K562 (cell line): ENCODE measurements around the gene ADAMTS15. TPM values are rescaled to one million over a fixed set of nuclear protein-coding genes. Genes with fewer than 3 reads are reported as not detected.

Source experiments
- ATAC-seq: fragments of 200-7000 bp; cut with Tn5 transposase; 3 replicates; pipeline ENCODE4 v1.9.1; 2020; ENCODE audit warnings: moderate library complexity
- BruUV-seq: library from RNA; stranded (reverse); fragments of 400-500 nt; replicated peaks from 2 replicates; lab custom pipeline; 2021; lab: Mats Ljungman, UMichigan
- CTCF ChIA-PET: fragments of 300-600 bp; formaldehyde crosslinking; extraction: SDS; loops from one replicate; lab custom pipeline; 2021; ENCODE audit warnings: low intra/inter-chr PET ratio; lab: Yijun Ruan, JAX
- POLR2A ChIA-PET: fragments of 300-600, 350-650 bp; sonication (Branson Sonifier 250); formaldehyde crosslinking; extraction: SDS; loops from one replicate; lab custom pipeline; 2021; ENCODE audit warnings: antibody characterized with exemption, inconsistent platforms; lab: Yijun Ruan, JAX
- DNase-seq, 4 experiments: peaks; one replicate each; pipeline versions ENCODE4 v3.0.0 to v3.0.0-alpha.2; 2011 to 2018; ENCODE audit warnings: low spot score in 3 of 4, mixed read lengths in 3 of 4; ENCODE audit errors: extremely low read depth in 1 of 4
- FAIRE-seq: peaks from 2 replicates; lab custom pipeline; 2011; peaks lifted over from hg19 to GRCh38; lab: Jason Lieb, UNC
- H2AFZ ChIP-seq: 2 replicates; pipeline ENCODE4 v1.6.0; 2011; ENCODE audit warnings: low read depth, low read length, control low read depth, inconsistent platforms
- H3K27ac ChIP-seq: fragments of 200-600 bp; 3 replicates; pipeline ENCODE4 v1.8.0; 2011; ENCODE audit warnings: low read depth, mild to moderate bottlenecking, control low read depth, inconsistent platforms, low read length, moderate library complexity, mixed read lengths; ENCODE audit errors: extremely low read depth
- H3K27me3 ChIP-seq, 2 experiments: fragments of 300-600 bp in 1 of 2; 2 replicates in 1 of 2; 3 replicates in 1 of 2; pipeline versions ENCODE4 v1.6.0 to v1.8.0; 2011; ENCODE audit warnings: inconsistent platforms in 2 of 2, low read length in 2 of 2, mild to moderate bottlenecking in 1 of 2, mixed read lengths in 1 of 2, moderate library complexity in 1 of 2; ENCODE audit not compliant: control insufficient read depth in 2 of 2, insufficient read depth in 2 of 2
- H3K36me3 ChIP-seq: fragments of 300-600 bp; 3 replicates; pipeline ENCODE4 v1.8.0; 2011; ENCODE audit warnings: mild to moderate bottlenecking, low read length, inconsistent platforms; ENCODE audit not compliant: control insufficient read depth, insufficient read depth
- H3K4me1 ChIP-seq, 2 experiments: fragments of 200-600 bp in 1 of 2; replicated peaks in 1 of 2; 2 replicates in 1 of 2; 3 replicates in 1 of 2; pipeline versions ENCODE4 v1.5.1 to v1.8.0; 2011; ENCODE audit warnings: inconsistent platforms in 2 of 2, low read length in 2 of 2, mild to moderate bottlenecking in 1 of 2, mixed read lengths in 1 of 2, moderate library complexity in 1 of 2; ENCODE audit not compliant: control insufficient read depth in 2 of 2, insufficient read depth in 2 of 2
- H3K4me2 ChIP-seq: 2 replicates; pipeline ENCODE4 v1.6.1; 2011; ENCODE audit warnings: low read length, control low read depth, inconsistent platforms, mixed read lengths; ENCODE audit not compliant: insufficient read depth
- H3K4me3 ChIP-seq: fragments of 200-600 bp; sonication (generic), shearing (Covaris generic); 2 replicates; pipeline ENCODE4 v1.5.1; 2016; ENCODE audit warnings: control low read depth, inconsistent platforms
- H3K79me2 ChIP-seq: fragments of 200-600 bp; 3 replicates; pipeline ENCODE4 v1.8.0; 2011; ENCODE audit warnings: low read length, inconsistent platforms; ENCODE audit not compliant: control insufficient read depth, insufficient read depth
- H3K9ac ChIP-seq, 2 experiments: 2 replicates each; pipeline versions ENCODE4 v1.6.0 to v1.6.1; 2011; ENCODE audit warnings: low read depth in 2 of 2, low read length in 2 of 2, control low read depth in 1 of 2, inconsistent platforms in 1 of 2, mild to moderate bottlenecking in 1 of 2, mixed read lengths in 1 of 2; ENCODE audit not compliant: insufficient read depth in 1 of 2
- H3K9me1 ChIP-seq: one replicate; pipeline ENCODE4 v1.6.0; 2011; ENCODE audit warnings: inconsistent platforms, mild to moderate bottlenecking, low read length, moderate library complexity; ENCODE audit not compliant: control insufficient read depth, insufficient read depth
- H3K9me3 ChIP-seq: replicated peaks from 2 replicates; pipeline ENCODE4 v1.5.1; 2011; ENCODE audit warnings: low read depth, low read length, inconsistent platforms; ENCODE audit not compliant: control insufficient read depth, insufficient read depth
- H4K20me1 ChIP-seq: replicated peaks from 2 replicates; pipeline ENCODE4 v1.6.1; 2011; ENCODE audit warnings: low read length, inconsistent platforms, mixed read lengths; ENCODE audit not compliant: control insufficient read depth, insufficient read depth
- CC2D1A ChIP-seq: fragments of 450-650 bp; IDR thresholded peaks from 2 replicates; pipeline ENCODE4 v1.6.1; 2017; ENCODE audit warnings: mild to moderate bottlenecking
- CHAMP1 ChIP-seq: fragments of 450-650 bp; IDR thresholded peaks from 2 replicates; pipeline ENCODE4 v1.6.1; 2016; ENCODE audit warnings: mild to moderate bottlenecking
- KAT8 ChIP-seq: fragments of 450-650 bp; IDR thresholded peaks from 2 replicates; pipeline ENCODE4 v1.6.1; 2016; ENCODE audit warnings: low read depth, mild to moderate bottlenecking
- L3MBTL2 ChIP-seq: fragments of 450-650 bp; IDR thresholded peaks from 2 replicates; pipeline ENCODE4 v1.6.1; 2016; ENCODE audit warnings: mild to moderate bottlenecking, moderate library complexity
- OTX1 ChIP-seq: fragments of 450-650 bp; formaldehyde crosslinking; IDR thresholded peaks from 2 replicates; pipeline ENCODE4 v1.4.0; 2022; ENCODE audit warnings: mild to moderate bottlenecking
- RNF2 ChIP-seq: sonication (generic); IDR thresholded peaks from 2 replicates; pipeline ENCODE4 v1.6.1; 2016
- USF2 ChIP-seq: sonication (generic); formaldehyde crosslinking; IDR thresholded peaks from 2 replicates; pipeline ENCODE4 v1.5.0; 2020; ENCODE audit warnings: missing genetic modification reagents
- ZBTB49 ChIP-seq: sonication (generic); formaldehyde crosslinking; IDR thresholded peaks from 2 replicates; pipeline ENCODE4 v1.8.0; 2022; ENCODE audit warnings: missing genetic modification reagents, mild to moderate bottlenecking, borderline replicate concordance
- ZEB2 ChIP-seq: fragments of 450-650 bp; IDR thresholded peaks from 2 replicates; pipeline ENCODE4 v1.6.1; 2016
- WGBS: fragments of 100-300 bp; shearing (Covaris generic); methylation state at CpG from one replicate; pipeline ENCODE4 v1.1.6; 2016; ENCODE audit warnings: low coverage, mixed read lengths; ENCODE audit not compliant: insufficient coverage; ENCODE audit errors: missing lambda C conversion rate; 5-methylcytosine and 5-hydroxymethylcytosine counted together
- in situ Hi-C: fragments of 300-500 bp; cut with MboI; formaldehyde crosslinking; loops from 4 replicates; pipeline ENCODE4 v1.15.0; 2018; ENCODE audit warnings: inconsistent platforms, mixed read lengths
- intact Hi-C: fragments of 100-400 bp; cut with micrococcal nuclease; formaldehyde crosslinking; loops from 2 replicates; pipeline ENCODE4 v1.14.2; 2022
- polyA plus RNA-seq, 8 experiments: library from polyadenylated mRNA; depleted of rRNA in 4 of 8; stranded (reverse) in 5 of 8; unstranded in 3 of 8; fragments of >200 nt; fragmentation: Nextera tagmentation in 2 of 8; fragmentation: Illumina TruSeq in 1 of 8; extraction: Ambion mirVana in 2 of 8; extraction: Trizol in 1 of 8; gene quantifications; 2 replicates each; pipeline versions ENCODE4 v1.2.1 to v1.2.3, GENCODE V29; 2011 to 2014; ENCODE audit warnings: inconsistent platforms in 1 of 8, missing spikeins in 1 of 8
- total RNA-seq, 7 experiments: library from RNA; depleted of rRNA in 6 of 7; stranded (reverse); fragments of >200 nt in 6 of 7; fragmentation: Illumina TruSeq in 2 of 7; extraction: Trizol in 2 of 7; gene quantifications; 2 replicates each; pipeline versions ENCODE4 v1.2.1 to v1.2.3, GENCODE V29; 2011 to 2021; ENCODE audit warnings: low replicate concordance in 1 of 7

Gene ADAMTS15
- total and polyA plus RNA-seq, 9 of the 15 experiments (the other 6 are each of a cell fraction or from before 2014, with no cell fraction given): 0.04 TPM; not detected in 8

GRCh38 chr11:130426837-130427341 lies 21.6 kb upstream of the ADAMTS15 start:
- DNase-seq: no peak
- Histone ChIP-seq H3K79me2 (no peaks in the 10 kb centered on the region), H3K9me1 (no peaks in the 10 kb centered on the region), H3K9ac (no peak overlapping the region)
- no peak for TF ChIP-seq CHAMP1
- TF ChIP-seq KAT8: no peak
- no peak for TF ChIP-seq RNF2
- TF ChIP-seq ZEB2: no peak
- TF ChIP-seq ZBTB49 (CRISPR knock-in tag): no peak
- no peak for TF ChIP-seq OTX1 (CRISPR knock-in tag)
- no peak for TF ChIP-seq USF2 (CRISPR knock-in tag)
- TF ChIP-seq CC2D1A: no peak
- no peak for TF ChIP-seq L3MBTL2
- TF ChIP-seq, all 486 proteins: peak for 0
- H2AFZ ChIP-seq: no peak overlapping the region
- H3K36me3 ChIP-seq: no peaks in the 10 kb centered on the region
- H3K9me3 ChIP-seq: no peaks in the 10 kb centered on the region
- peaks cover 19% of the 10 kb centered on the region; the same call in 1 of the 2 replicates for H4K20me1 ChIP-seq
- no TSS peak for BruUV-seq
- H3K27me3 ChIP-seq: peaks cover 43 to 73% of the 10 kb centered on the region in 2 experiments
- in situ Hi-C loops: loop anchor here (10.0 kb wide), 1 partner anchor 212 kb away; no protein-coding TSS in a partner anchor
- no peak overlapping the region for H3K27ac ChIP-seq
- POLR2A ChIA-PET: interaction anchor here (0.6 kb wide), 1 partner anchor 31 kb away, joined by 3 read pairs; no protein-coding TSS in a partner anchor
- H3K4me3 ChIP-seq: no peak overlapping the region
- CTCF ChIA-PET: no interaction called here
- H3K4me2 ChIP-seq: no peak overlapping the region
- H3K4me1 ChIP-seq: peaks cover 0 to 8% of the 10 kb centered on the region in 2 experiments; a peak in 2 of 5 replicates
- 1% methylated on average over 18 of the region's 18 CpGs for WGBS
- ATAC-seq (no peak), FAIRE-seq (no peak)
- intact Hi-C loops: no loop called here
